ENCODE measurements around the gene PCSK6.

PCSK6 gene

DNA sequence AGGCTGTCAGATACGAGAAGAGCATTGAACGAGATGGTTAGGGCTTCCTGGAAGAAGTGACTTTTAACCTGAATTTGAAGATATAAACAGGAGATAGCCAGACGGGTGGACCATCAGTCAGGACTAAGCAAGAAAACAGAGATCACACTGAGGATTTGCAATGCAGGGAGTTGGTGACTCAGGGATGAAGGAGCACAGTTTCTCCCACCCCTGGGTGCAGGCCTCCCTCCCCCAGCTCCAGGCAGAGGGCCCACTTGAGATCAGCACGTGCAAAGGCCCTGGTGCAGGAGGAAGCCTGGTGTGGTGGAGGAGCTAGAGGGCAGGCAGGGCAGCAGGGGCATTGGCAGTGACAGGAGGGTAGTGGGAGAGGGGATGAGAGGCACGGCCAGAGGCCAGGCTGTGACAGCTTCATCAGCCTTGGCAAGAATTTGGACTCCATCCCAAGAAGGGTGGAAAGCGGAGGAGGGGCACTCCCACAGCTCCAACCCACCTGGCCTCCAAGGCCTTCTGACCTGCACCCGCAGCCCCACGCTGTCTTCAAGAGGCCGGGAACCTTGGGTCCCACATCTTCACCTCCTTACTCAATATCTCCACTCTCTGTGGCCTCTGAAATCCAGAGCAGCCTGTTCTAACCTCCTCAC, 8.7 kb upstream of the PCSK6 start:
- Histone ChIP-seq H3K4me1 (ENCODE audit: insufficient read depth, low read length, poor library complexity, severe bottlenecking) (peaks cover 19% of the 10 kb centered on the region), H3K4me2 (ENCODE audit: low read depth, low read length, poor library complexity, severe bottlenecking) (no peak overlapping the region), H3F3A (ENCODE audit: low read depth) (no peaks in the 10 kb centered on the region), H3K9ac (ENCODE audit: low read depth, low read length, poor library complexity, severe bottlenecking) (no peak overlapping the region), H3K9me2 (replicated peaks; ENCODE audit: low read depth, low read length) (no peaks in the 10 kb centered on the region), H4K20me1 (ENCODE audit: insufficient read depth, low read length, poor library complexity, severe bottlenecking) (no peaks in the 10 kb centered on the region), H3K9me3 (ENCODE audit: insufficient read depth, low read depth, low read length) (no peaks in the 10 kb centered on the region), H3K27me3 (ENCODE audit: insufficient read depth, low read length, poor library complexity, severe bottlenecking) (no peaks in the 10 kb centered on the region), H3K79me2 (ENCODE audit: insufficient read depth, low read length) (no peaks in the 10 kb centered on the region), H2AFZ (ENCODE audit: low read length) (no peak overlapping the region), H3K4me3 (ENCODE audit: low read length, poor library complexity, severe bottlenecking) (no peak overlapping the region), H3K36me3 (ENCODE audit: insufficient read depth, low read length) (no peaks in the 10 kb centered on the region)
- TF ChIP-seq EZH2phosphoT487 (IDR thresholded peaks at IDR 0.05; ENCODE audit: borderline replicate concordance), result no peak
- TF ChIP-seq, protein P1, sequence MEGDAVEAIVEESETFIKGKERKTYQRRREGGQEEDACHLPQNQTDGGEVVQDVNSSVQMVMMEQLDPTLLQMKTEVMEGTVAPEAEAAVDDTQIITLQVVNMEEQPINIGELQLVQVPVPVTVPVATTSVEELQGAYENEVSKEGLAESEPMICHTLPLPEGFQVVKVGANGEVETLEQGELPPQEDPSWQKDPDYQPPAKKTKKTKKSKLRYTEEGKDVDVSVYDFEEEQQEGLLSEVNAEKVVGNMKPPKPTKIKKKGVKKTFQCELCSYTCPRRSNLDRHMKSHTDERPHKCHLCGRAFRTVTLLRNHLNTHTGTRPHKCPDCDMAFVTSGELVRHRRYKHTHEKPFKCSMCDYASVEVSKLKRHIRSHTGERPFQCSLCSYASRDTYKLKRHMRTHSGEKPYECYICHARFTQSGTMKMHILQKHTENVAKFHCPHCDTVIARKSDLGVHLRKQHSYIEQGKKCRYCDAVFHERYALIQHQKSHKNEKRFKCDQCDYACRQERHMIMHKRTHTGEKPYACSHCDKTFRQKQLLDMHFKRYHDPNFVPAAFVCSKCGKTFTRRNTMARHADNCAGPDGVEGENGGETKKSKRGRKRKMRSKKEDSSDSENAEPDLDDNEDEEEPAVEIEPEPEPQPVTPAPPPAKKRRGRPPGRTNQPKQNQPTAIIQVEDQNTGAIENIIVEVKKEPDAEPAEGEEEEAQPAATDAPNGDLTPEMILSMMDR (conservative IDR thresholded peaks at IDR 0.05; ENCODE audit: low read length), result no peak

GRCh38 chr15:101497484-101498034, 8.1 kb upstream of the PCSK6 start:
- no peaks in the 10 kb centered on the region for H4K20me1 ChIP-seq (ENCODE audit: insufficient read depth, low read length, poor library complexity, severe bottlenecking)
- no peak overlapping the region for H3K4me2 ChIP-seq (ENCODE audit: low read depth, low read length, poor library complexity, severe bottlenecking)
- H2AFZ ChIP-seq (ENCODE audit: low read length), result no peak overlapping the region
- H3K4me3 ChIP-seq (ENCODE audit: low read length, poor library complexity, severe bottlenecking), result no peak overlapping the region
- no peak overlapping the region for H3K9ac ChIP-seq (ENCODE audit: low read depth, low read length, poor library complexity, severe bottlenecking)
- no peaks in the 10 kb centered on the region for H3K9me2 ChIP-seq (replicated peaks; ENCODE audit: low read depth, low read length)
- no peaks in the 10 kb centered on the region for H3K79me2 ChIP-seq (ENCODE audit: insufficient read depth, low read length)
- no peaks in the 10 kb centered on the region for H3K9me3 ChIP-seq (ENCODE audit: insufficient read depth, low read depth, low read length)
- no peaks in the 10 kb centered on the region for H3F3A ChIP-seq (ENCODE audit: low read depth)
- no peaks in the 10 kb centered on the region for H3K27me3 ChIP-seq (ENCODE audit: insufficient read depth, low read length, poor library complexity, severe bottlenecking)
- H3K36me3 ChIP-seq (ENCODE audit: insufficient read depth, low read length), result no peaks in the 10 kb centered on the region
- TF ChIP-seq, protein P1 (conservative IDR thresholded peaks at IDR 0.05; ENCODE audit: low read length), result no peak
- TF ChIP-seq EZH2phosphoT487 (IDR thresholded peaks at IDR 0.05; ENCODE audit: borderline replicate concordance), result no peak
- peaks cover 19% of the 10 kb centered on the region for H3K4me1 ChIP-seq (ENCODE audit: insufficient read depth, low read length, poor library complexity, severe bottlenecking)

- Histone ChIP-seq H3K9ac (ENCODE audit: low read depth, low read length, poor library complexity, severe bottlenecking) (no peak overlapping the region), H3K27me3 (ENCODE audit: insufficient read depth, low read length, poor library complexity, severe bottlenecking) (no peaks in the 10 kb centered on the region), H3K9me2 (replicated peaks; ENCODE audit: low read depth, low read length) (no peaks in the 10 kb centered on the region), H3K4me2 (ENCODE audit: low read depth, low read length, poor library complexity, severe bottlenecking) (no peak overlapping the region), H2AFZ (ENCODE audit: low read length) (no peak overlapping the region), H3F3A (ENCODE audit: low read depth) (no peaks in the 10 kb centered on the region), H3K4me3 (ENCODE audit: low read length, poor library complexity, severe bottlenecking) (no peak overlapping the region), H4K20me1 (ENCODE audit: insufficient read depth, low read length, poor library complexity, severe bottlenecking) (no peaks in the 10 kb centered on the region), H3K4me1 (ENCODE audit: insufficient read depth, low read length, poor library complexity, severe bottlenecking) (peaks cover 19% of the 10 kb centered on the region), H3K36me3 (ENCODE audit: insufficient read depth, low read length) (no peaks in the 10 kb centered on the region), H3K79me2 (ENCODE audit: insufficient read depth, low read length) (no peaks in the 10 kb centered on the region), H3K9me3 (ENCODE audit: insufficient read depth, low read depth, low read length) (no peaks in the 10 kb centered on the region)
- TF ChIP-seq EZH2phosphoT487 (IDR thresholded peaks at IDR 0.05; ENCODE audit: borderline replicate concordance), result no peak
- TF ChIP-seq, protein P1 (conservative IDR thresholded peaks at IDR 0.05; ENCODE audit: low read length), result no peak
These were observed 7.5 kb upstream of the PCSK6 start for GRCh38 chr15:101497017-101497416.
